Colonic mucosa (tissue), 4 donors: ENCODE measurements around the gene APOL4. TPM values are rescaled to one million over a fixed set of nuclear protein-coding genes. Genes with fewer than 3 reads are reported as not detected.

Source experiments
- DNase-seq: peaks from one replicate; pipeline ENCODE4 v3.0.0-alpha.2; 2020
- H3K27ac ChIP-seq: fragments of 200-600 bp; one replicate; pipeline ENCODE4 v1.8.0; 2021
- H3K27me3 ChIP-seq: fragments of 200-600 bp; one replicate; pipeline ENCODE4 v1.8.0; 2021
- H3K36me3 ChIP-seq: fragments of 200-600 bp; one replicate; pipeline ENCODE4 v1.8.0; 2021
- H3K4me1 ChIP-seq: fragments of 200-600 bp; one replicate; pipeline ENCODE4 v1.8.0; 2021; ENCODE audit warnings: mild to moderate bottlenecking
- H3K4me3 ChIP-seq: fragments of 200-600 bp; one replicate; pipeline ENCODE4 v1.8.0; 2021
- H3K9ac ChIP-seq, 2 donors: one replicate each; pipeline ENCODE4 v1.7.0; 2013; ENCODE audit warnings: control low read depth in 2 of 2, low read depth in 2 of 2, low read length in 2 of 2
- H3K9me3 ChIP-seq: fragments of 200-600 bp; one replicate; pipeline ENCODE4 v1.8.0; 2021
- intact Hi-C: fragments of 100-400 bp; cut with DNase I; formaldehyde crosslinking; loops from one replicate; pipeline ENCODE4 v1.14.1; 2022
- total RNA-seq, 2 donors: library from RNA; stranded (reverse); fragmentation: NEBNext Ultra II Directional in 1 of 2; extraction: Animal tissue kit (Norgen Biotek cat#: 25700) in 1 of 2; gene quantifications; one replicate each; pipeline ENCODE4 v1.2.1, GENCODE V29; 2021
- TF ChIP-seq, protein P1 (sequence below): fragments of 200-600 bp; IDR thresholded peaks from one replicate; pipeline ENCODE4 v1.8.0; 2022; ENCODE audit warnings: antibody characterized with exemption, mild to moderate bottlenecking
- donor health status: healthy.
- donor health status: DM: no; HTN: no; CAD: no.
- donor health status: DM: no; HTN: no; CAD: no.

APOL4 gene
- total RNA-seq, 2 donors from 2014 or later, result 1.9 to 2.3 TPM

DNA sequence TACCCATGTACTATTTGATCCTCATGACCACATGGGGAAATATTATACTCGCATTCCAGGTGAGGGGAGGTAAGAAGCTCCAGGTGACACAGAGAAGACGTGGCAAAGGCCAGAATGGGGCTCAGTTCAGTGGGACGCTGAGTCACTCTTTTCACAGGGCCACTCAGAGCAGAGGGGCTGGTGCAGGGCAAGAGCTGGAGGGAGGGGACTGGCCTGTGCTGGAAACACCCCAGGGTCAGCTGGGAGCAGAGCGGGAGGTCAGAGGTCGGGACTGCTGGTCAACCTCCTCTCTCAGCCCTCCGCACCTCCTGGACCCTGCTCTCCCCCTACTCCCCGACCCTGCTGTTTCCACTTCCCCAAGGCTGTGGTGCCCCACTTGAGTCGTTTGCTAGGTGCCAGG lies 53.2 kb downstream of the APOL4 start:
- H3K27ac ChIP-seq, result no peak overlapping the region
- H3K27me3 ChIP-seq, result no peaks in the 10 kb centered on the region
- no peaks in the 10 kb centered on the region for H3K36me3 ChIP-seq
- H3K4me1 ChIP-seq, result no peaks in the 10 kb centered on the region
- TF ChIP-seq, protein P1, sequence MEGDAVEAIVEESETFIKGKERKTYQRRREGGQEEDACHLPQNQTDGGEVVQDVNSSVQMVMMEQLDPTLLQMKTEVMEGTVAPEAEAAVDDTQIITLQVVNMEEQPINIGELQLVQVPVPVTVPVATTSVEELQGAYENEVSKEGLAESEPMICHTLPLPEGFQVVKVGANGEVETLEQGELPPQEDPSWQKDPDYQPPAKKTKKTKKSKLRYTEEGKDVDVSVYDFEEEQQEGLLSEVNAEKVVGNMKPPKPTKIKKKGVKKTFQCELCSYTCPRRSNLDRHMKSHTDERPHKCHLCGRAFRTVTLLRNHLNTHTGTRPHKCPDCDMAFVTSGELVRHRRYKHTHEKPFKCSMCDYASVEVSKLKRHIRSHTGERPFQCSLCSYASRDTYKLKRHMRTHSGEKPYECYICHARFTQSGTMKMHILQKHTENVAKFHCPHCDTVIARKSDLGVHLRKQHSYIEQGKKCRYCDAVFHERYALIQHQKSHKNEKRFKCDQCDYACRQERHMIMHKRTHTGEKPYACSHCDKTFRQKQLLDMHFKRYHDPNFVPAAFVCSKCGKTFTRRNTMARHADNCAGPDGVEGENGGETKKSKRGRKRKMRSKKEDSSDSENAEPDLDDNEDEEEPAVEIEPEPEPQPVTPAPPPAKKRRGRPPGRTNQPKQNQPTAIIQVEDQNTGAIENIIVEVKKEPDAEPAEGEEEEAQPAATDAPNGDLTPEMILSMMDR, result no peak
- H3K9ac ChIP-seq, result no peak overlapping the region
- intact Hi-C loops, result no loop called here
- H3K9me3 ChIP-seq, result no peaks in the 10 kb centered on the region
- H3K4me3 ChIP-seq, result no peak overlapping the region
- DNase-seq, result no peak

DNA sequence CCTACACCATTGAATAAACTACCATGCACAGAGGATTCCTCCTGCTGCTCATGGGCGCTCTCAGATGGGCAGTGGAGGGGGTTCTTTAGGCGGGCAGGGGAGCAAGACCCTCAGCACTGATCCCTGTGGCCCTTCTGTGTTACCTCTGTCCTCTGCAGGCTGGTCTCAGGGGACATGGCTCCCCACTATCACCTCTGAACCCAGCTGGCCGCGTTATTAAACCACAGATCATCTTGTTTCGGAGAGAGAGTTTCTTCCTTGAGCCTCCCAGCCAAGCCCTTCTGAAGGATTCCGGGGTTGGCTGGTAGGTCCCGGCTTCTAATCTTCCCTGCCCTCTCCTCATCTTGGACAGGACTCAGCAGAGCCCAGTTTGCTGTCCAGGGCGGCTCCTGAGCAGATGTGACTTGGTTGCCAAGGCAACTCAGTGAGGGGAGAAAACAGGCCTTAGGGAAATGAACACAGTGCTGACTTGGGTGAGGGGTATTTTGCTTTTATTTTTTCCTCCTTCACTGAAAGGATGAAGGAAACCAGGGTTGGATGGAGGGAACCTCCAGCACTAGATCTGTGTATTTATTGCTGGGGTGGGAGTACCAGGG lies 54.3 kb downstream of the APOL4 start:
- Histone ChIP-seq H3K27ac (no peak overlapping the region), H3K9ac (no peak overlapping the region), H3K4me3 (no peak overlapping the region), H3K36me3 (no peaks in the 10 kb centered on the region), H3K9me3 (no peaks in the 10 kb centered on the region), H3K27me3 (no peaks in the 10 kb centered on the region), H3K4me1 (no peaks in the 10 kb centered on the region)
- intact Hi-C loops, result loop anchor here (2.0 kb wide), 1 partner anchor 34 kb away; no protein-coding TSS in a partner anchor
- no peak for DNase-seq
- TF ChIP-seq, protein P1, result no peak

DNA sequence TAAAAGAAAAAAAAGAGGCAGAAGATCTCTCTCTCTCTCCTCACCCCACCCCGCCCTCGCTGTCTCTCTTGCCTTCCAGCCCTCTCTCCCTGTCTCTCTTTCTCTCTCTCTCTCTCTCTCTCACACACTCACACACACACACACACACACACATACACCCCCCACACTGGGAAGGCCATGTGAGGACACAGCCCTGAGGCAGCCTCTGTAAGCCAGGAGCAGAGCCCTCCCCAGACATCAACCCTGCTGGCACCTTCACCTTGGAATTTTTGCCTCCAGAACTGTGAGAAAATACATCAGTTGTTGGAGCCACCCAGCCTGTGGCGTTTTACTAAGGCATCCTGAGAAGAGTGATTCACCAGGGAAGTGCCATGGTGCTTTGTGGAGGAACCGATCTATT lies 55.7 kb downstream of the APOL4 start:
- Histone ChIP-seq H3K27ac (no peak overlapping the region), H3K36me3 (no peaks in the 10 kb centered on the region)
- intact Hi-C loops, result loop anchor here (2.0 kb wide), 1 partner anchor 35 kb away; no protein-coding TSS in a partner anchor

DNA sequence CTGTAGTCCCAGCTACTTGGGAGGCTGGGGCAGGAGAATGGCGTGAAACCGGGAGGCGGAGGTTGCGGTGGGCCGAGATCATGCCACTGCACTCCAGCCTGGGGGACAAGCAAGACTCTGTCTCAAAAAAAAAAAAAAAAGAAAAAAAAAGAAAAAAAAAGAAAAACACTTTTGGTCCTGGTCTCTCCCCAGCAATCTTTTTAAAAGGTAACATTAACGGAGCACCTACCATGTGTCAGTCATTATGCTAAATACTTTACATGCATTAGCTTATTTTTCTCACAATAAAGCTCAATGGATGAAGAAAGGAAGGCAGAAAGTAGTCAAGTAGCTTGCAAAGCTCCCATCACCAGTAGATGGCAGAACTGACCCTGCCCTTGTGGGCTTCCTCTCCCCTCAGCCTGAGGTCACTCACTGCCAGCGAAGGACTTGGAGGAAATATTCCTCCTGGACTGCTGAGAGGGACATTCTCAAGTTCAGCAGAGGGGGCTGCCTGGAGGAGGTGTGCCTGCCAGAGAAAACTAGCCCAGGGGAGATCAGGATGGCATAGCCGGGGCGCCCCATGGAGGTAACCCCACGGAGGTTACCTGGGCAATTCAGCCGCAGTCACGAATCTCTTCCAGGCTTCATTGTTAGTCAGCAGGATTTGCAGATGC lies 56.6 kb downstream of the APOL4 start:
- intact Hi-C loops, result no loop called here
- DNase-seq, result peak; percentile 40
- H3K9ac ChIP-seq, result no peak overlapping the region
- no peaks in the 10 kb centered on the region for H3K4me1 ChIP-seq
- no peak overlapping the region for H3K4me3 ChIP-seq
- H3K9me3 ChIP-seq, result no peaks in the 10 kb centered on the region
- no peaks in the 10 kb centered on the region for H3K27me3 ChIP-seq
- H3K36me3 ChIP-seq, result no peaks in the 10 kb centered on the region
- TF ChIP-seq, protein P1, result peak; percentile 44
- no peak overlapping the region for H3K27ac ChIP-seq

More for the DNA sequence above, 55.7 kb downstream of the APOL4 start:
- Histone ChIP-seq H3K4me1 (no peaks in the 10 kb centered on the region), H3K27me3 (no peaks in the 10 kb centered on the region), H3K9me3 (no peaks in the 10 kb centered on the region), H3K9ac (no peak overlapping the region), H3K4me3 (no peak overlapping the region)
- DNase-seq, result no peak
- TF ChIP-seq, protein P1, result no peak

DNA sequence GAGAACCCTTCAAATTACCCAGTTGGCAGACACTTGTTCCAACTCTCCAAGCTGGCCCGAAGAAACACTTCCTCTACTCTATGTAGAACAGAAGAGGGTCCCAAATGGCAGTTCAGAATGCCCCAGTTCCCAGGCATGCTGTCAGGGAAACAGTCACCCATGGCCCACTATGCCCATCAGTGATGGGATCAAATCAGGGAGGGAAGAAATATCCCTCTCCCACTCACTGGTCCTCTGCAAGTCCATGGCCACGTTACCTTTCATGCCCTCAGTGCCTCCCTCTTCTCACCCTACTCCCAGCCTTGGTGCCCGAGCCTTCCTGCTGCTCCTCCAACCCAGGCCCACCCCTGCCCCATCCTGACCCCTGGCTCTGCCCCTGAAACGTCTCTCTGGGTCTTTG lies 57.7 kb downstream of the APOL4 start:
- intact Hi-C loops, result no loop called here
- no peak overlapping the region for H3K27ac ChIP-seq
- no peaks in the 10 kb centered on the region for H3K27me3 ChIP-seq
- DNase-seq, result no peak
- no peaks in the 10 kb centered on the region for H3K9me3 ChIP-seq
- H3K4me1 ChIP-seq, result no peaks in the 10 kb centered on the region
- H3K36me3 ChIP-seq, result no peaks in the 10 kb centered on the region
- H3K9ac ChIP-seq, result no peak overlapping the region
- no peak overlapping the region for H3K4me3 ChIP-seq
- TF ChIP-seq, protein P1, result no peak
